ENCODE measurements around the gene TACR2. TPM values are rescaled to one million over a fixed set of nuclear protein-coding genes. Genes with fewer than 3 reads are reported as not detected.
A peak's percentile ranks its signal among the peaks of the same experiment; 100 is the strongest.

Gene TACR2
- total RNA-seq, 1 experiment from 2014 or later, result 0.21 TPM

DNA sequence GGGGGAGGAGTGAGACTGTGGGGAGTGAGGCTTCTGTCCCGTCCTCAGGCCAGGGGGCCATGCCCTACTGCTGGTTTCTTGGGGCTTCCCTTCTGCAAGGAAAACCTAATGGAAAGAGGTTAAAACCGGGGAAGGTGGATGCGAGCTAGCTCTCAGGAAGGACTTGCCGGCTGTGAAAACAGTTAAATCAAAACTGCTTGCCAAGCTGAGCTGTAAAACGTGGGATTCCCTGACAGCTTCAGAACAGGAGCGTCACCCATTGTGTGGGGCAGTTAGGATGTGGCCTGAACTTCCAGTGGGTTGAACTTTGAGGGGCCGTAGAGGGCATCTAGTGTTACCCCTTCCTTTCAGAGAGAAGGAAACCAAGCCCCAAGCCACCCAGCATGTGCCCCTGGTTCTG, 47.7 kb upstream of the TACR2 start:
- DNase-seq (ENCODE audit: low read depth, low spot score) (no peak), ATAC-seq (peak; percentile 5; the same call in 1 of the 2 replicates)
- POLR2A ChIA-PET, result interaction anchor here (0.7 kb wide), 1 partner anchor 91 kb away, joined by 4 read pairs; no protein-coding TSS in a partner anchor
- intact Hi-C loops (cut with micrococcal nuclease; ENCODE audit: unreplicated experiment), result no loop called here
- Histone ChIP-seq H3K4me1 (ENCODE audit: control insufficient read depth, insufficient read depth, low read length) (peaks cover 96% of the 10 kb centered on the region), H3K36me3 (ENCODE audit: control insufficient read depth, insufficient read depth, low read length) (peaks cover under 1% of the 10 kb centered on the region; the same call in 1 of the 2 replicates), H3K4me3 (ENCODE audit: low read depth in 2 of 2, low read length in 2 of 2) (no peak overlapping the region), H3K9me3 (ENCODE audit: control insufficient read depth, insufficient read depth, low read depth, low read length) (no peaks in the 10 kb centered on the region), H3K27ac (ENCODE audit: low read length) (peak overlapping the region; percentile 68), H3K27me3 (ENCODE audit: control insufficient read depth, insufficient read depth, low read length) (no peaks in the 10 kb centered on the region)
- in situ Hi-C loops (cut with HindIII; ENCODE audit: low pct_unique_long_range_greater_than_20kb, low sequenced_read_pairs), result no loop called here
- TF ChIP-seq, protein P1, sequence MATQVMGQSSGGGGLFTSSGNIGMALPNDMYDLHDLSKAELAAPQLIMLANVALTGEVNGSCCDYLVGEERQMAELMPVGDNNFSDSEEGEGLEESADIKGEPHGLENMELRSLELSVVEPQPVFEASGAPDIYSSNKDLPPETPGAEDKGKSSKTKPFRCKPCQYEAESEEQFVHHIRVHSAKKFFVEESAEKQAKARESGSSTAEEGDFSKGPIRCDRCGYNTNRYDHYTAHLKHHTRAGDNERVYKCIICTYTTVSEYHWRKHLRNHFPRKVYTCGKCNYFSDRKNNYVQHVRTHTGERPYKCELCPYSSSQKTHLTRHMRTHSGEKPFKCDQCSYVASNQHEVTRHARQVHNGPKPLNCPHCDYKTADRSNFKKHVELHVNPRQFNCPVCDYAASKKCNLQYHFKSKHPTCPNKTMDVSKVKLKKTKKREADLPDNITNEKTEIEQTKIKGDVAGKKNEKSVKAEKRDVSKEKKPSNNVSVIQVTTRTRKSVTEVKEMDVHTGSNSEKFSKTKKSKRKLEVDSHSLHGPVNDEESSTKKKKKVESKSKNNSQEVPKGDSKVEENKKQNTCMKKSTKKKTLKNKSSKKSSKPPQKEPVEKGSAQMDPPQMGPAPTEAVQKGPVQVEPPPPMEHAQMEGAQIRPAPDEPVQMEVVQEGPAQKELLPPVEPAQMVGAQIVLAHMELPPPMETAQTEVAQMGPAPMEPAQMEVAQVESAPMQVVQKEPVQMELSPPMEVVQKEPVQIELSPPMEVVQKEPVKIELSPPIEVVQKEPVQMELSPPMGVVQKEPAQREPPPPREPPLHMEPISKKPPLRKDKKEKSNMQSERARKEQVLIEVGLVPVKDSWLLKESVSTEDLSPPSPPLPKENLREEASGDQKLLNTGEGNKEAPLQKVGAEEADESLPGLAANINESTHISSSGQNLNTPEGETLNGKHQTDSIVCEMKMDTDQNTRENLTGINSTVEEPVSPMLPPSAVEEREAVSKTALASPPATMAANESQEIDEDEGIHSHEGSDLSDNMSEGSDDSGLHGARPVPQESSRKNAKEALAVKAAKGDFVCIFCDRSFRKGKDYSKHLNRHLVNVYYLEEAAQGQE (IDR thresholded peaks at IDR 0.05; ENCODE audit: insufficient read depth in 1 of 2, low read depth in 2 of 2, low read length in 1 of 2), result no peak
- TF ChIP-seq, protein P2, sequence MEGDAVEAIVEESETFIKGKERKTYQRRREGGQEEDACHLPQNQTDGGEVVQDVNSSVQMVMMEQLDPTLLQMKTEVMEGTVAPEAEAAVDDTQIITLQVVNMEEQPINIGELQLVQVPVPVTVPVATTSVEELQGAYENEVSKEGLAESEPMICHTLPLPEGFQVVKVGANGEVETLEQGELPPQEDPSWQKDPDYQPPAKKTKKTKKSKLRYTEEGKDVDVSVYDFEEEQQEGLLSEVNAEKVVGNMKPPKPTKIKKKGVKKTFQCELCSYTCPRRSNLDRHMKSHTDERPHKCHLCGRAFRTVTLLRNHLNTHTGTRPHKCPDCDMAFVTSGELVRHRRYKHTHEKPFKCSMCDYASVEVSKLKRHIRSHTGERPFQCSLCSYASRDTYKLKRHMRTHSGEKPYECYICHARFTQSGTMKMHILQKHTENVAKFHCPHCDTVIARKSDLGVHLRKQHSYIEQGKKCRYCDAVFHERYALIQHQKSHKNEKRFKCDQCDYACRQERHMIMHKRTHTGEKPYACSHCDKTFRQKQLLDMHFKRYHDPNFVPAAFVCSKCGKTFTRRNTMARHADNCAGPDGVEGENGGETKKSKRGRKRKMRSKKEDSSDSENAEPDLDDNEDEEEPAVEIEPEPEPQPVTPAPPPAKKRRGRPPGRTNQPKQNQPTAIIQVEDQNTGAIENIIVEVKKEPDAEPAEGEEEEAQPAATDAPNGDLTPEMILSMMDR (IDR thresholded peaks at IDR 0.05), result no peak
- TF ChIP-seq POLR2AphosphoS5 (IDR thresholded peaks at IDR 0.05; ENCODE audit: low read depth, low read length) (no peak), SIN3A (IDR thresholded peaks at IDR 0.05; ENCODE audit: borderline replicate concordance, insufficient read depth, low read depth, low read length) (no peak), TCF7L2 (IDR thresholded peaks at IDR 0.05; ENCODE audit: low read depth, low read length) (no peak)
- CTCF ChIA-PET, result interaction anchor here (0.5 to 0.7 kb wide), 2 partner anchors 15 to 245 kb away, joined by 3 read pairs; no protein-coding TSS in a partner anchor
- no TSS peak for BruUV-seq (replicated peaks)

DNA sequence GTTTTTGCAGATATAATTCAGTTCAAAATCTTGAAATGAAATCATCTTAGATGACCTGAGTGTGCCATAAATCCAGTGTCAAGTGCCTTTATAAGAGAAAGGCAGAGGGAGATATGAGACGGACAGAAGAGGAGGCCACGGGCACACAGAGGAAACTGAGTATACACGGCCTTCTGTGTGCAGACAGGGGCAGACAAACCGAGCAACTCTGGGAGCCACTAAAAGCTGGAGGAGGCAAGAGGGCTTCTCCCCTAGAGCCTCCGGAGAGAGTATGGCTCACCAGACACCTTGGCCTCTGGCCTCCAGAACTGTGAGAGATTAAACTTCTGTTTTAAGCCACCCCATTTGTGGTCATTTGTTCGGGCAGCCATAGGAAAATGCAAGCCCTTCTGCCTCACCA, 47.2 kb upstream of the TACR2 start:
- intact Hi-C loops (cut with micrococcal nuclease; ENCODE audit: unreplicated experiment) (no loop called here), in situ Hi-C loops (cut with HindIII; ENCODE audit: low pct_unique_long_range_greater_than_20kb, low sequenced_read_pairs) (no loop called here)
- ChIA-PET CTCF (no interaction called here), POLR2A (no interaction called here)
- ATAC-seq (no peak), DNase-seq (ENCODE audit: low read depth, low spot score) (no peak)
- H3K4me1 ChIP-seq (ENCODE audit: control insufficient read depth, insufficient read depth, low read length), result peaks cover 96% of the 10 kb centered on the region
- BruUV-seq (replicated peaks), result TSS peak; percentile 68
- H3K9me3 ChIP-seq (ENCODE audit: control insufficient read depth, insufficient read depth, low read depth, low read length), result no peaks in the 10 kb centered on the region
- H3K27ac ChIP-seq (ENCODE audit: low read length), result peak overlapping the region; percentile 68
- H3K27me3 ChIP-seq (ENCODE audit: control insufficient read depth, insufficient read depth, low read length), result no peaks in the 10 kb centered on the region
- peaks cover 3% of the 10 kb centered on the region; the same call in 1 of the 2 replicates for H3K36me3 ChIP-seq (ENCODE audit: control insufficient read depth, insufficient read depth, low read length)
- no peak overlapping the region for H3K4me3 ChIP-seq (ENCODE audit: low read depth in 2 of 2, low read length in 2 of 2)
- no peak for TF ChIP-seq POLR2AphosphoS5 (IDR thresholded peaks at IDR 0.05; ENCODE audit: low read depth, low read length)
- TF ChIP-seq, protein P1 (IDR thresholded peaks at IDR 0.05; ENCODE audit: insufficient read depth in 1 of 2, low read depth in 2 of 2, low read length in 1 of 2), result no peak
- no peak for TF ChIP-seq SIN3A (IDR thresholded peaks at IDR 0.05; ENCODE audit: borderline replicate concordance, insufficient read depth, low read depth, low read length)
- no peak for TF ChIP-seq TCF7L2 (IDR thresholded peaks at IDR 0.05; ENCODE audit: low read depth, low read length)
- TF ChIP-seq, protein P2 (IDR thresholded peaks at IDR 0.05), result no peak

Data from Panc1 (cell line).